ENCODE measurements around the gene SPON1.

DNA sequence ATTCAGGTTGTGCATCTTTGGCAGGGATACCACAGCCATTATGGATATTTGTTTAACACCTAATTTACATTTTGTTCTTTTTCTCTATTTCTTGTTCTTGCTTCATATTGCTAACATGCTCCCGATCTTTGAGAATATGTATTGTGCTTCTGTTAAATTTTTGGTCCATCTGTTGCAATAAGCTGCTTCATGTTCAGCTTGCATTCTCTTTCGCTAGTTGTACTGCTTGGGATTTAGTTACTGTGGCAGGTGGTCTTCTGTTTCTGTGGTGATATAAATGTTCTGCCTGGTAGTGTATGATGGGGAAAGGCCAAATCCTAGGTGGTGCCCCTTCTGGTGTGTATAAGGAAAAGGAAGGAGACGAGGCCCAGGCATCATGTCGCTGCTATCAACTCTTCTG is 140.2 kb downstream of the SPON1 start:
- TF ChIP-seq, protein P1, sequence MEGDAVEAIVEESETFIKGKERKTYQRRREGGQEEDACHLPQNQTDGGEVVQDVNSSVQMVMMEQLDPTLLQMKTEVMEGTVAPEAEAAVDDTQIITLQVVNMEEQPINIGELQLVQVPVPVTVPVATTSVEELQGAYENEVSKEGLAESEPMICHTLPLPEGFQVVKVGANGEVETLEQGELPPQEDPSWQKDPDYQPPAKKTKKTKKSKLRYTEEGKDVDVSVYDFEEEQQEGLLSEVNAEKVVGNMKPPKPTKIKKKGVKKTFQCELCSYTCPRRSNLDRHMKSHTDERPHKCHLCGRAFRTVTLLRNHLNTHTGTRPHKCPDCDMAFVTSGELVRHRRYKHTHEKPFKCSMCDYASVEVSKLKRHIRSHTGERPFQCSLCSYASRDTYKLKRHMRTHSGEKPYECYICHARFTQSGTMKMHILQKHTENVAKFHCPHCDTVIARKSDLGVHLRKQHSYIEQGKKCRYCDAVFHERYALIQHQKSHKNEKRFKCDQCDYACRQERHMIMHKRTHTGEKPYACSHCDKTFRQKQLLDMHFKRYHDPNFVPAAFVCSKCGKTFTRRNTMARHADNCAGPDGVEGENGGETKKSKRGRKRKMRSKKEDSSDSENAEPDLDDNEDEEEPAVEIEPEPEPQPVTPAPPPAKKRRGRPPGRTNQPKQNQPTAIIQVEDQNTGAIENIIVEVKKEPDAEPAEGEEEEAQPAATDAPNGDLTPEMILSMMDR (IDR thresholded peaks at IDR 0.05): no peak
- TF ChIP-seq POLR2A (IDR thresholded peaks at IDR 0.05) (no peak), EP300 (IDR thresholded peaks at IDR 0.05) (no peak), POLR2AphosphoS5 (IDR thresholded peaks at IDR 0.05) (no peak)
